Neuronal stem cell (in vitro differentiated cells): Measurements from ENCODE around the gene PEF1.
A peak's percentile ranks its signal among the peaks of the same experiment; 100 is the strongest.

ENCODE experiments used
- DNase-seq: peaks from one replicate; pipeline ENCODE4 v3.0.0-alpha.2; 2013; ENCODE audit warnings: low spot score
- H2AFZ ChIP-seq: one replicate; pipeline ENCODE4 v1.6.1; 2013; ENCODE audit warnings: mild to moderate bottlenecking, low read length, inconsistent platforms
- H2AK5ac ChIP-seq: 2 replicates; pipeline ENCODE4 v1.6.1; 2013; ENCODE audit warnings: low read depth, mild to moderate bottlenecking, inconsistent platforms, low read length, moderate library complexity, mixed read lengths
- H2BK120ac ChIP-seq: 2 replicates; pipeline ENCODE4 v1.6.1; 2013; ENCODE audit warnings: low read depth, mild to moderate bottlenecking, inconsistent platforms, low read length, moderate library complexity, mixed read lengths
- H2BK12ac ChIP-seq: one replicate; pipeline ENCODE4 v1.6.1; 2013; ENCODE audit warnings: low read length, inconsistent platforms
- H2BK15ac ChIP-seq: 2 replicates; pipeline ENCODE4 v1.6.1; 2013; ENCODE audit warnings: mild to moderate bottlenecking, low read length, inconsistent platforms, mixed read lengths
- H2BK5ac ChIP-seq: one replicate; pipeline ENCODE4 v1.6.1; 2013; ENCODE audit warnings: inconsistent platforms, mild to moderate bottlenecking, low read length, moderate library complexity
- H3K14ac ChIP-seq: one replicate; pipeline ENCODE4 v1.6.1; 2013; ENCODE audit warnings: low read length, inconsistent platforms
- H3K18ac ChIP-seq: 2 replicates; pipeline ENCODE4 v1.6.1; 2013; ENCODE audit warnings: low read length, inconsistent platforms
- H3K23ac ChIP-seq: 2 replicates; pipeline ENCODE4 v1.6.1; 2013; ENCODE audit warnings: low read depth, mild to moderate bottlenecking, mixed read lengths, low read length, inconsistent platforms; ENCODE audit not compliant: poor library complexity
- H3K27ac ChIP-seq: replicated peaks from 3 replicates; pipeline ENCODE4 v1.5.1; 2013; ENCODE audit warnings: low read length, inconsistent platforms
- H3K27me3 ChIP-seq, 3 experiments: 2 replicates each; pipeline ENCODE4 v1.6.1; 2013; ENCODE audit warnings: low read length in 3 of 3, mild to moderate bottlenecking in 2 of 3, inconsistent platforms in 1 of 3, low read depth in 1 of 3, mixed read lengths in 1 of 3, moderate library complexity in 1 of 3; ENCODE audit not compliant: control insufficient read depth in 3 of 3, insufficient read depth in 3 of 3
- H3K36me3 ChIP-seq, 2 donors: replicated peaks in 1 of 2; 2 replicates each; pipeline ENCODE4 v1.6.1; 2013; ENCODE audit warnings: low read length in 2 of 2; ENCODE audit not compliant: control insufficient read depth in 2 of 2, insufficient read depth in 2 of 2
- H3K4ac ChIP-seq: 2 replicates; pipeline ENCODE4 v1.6.1; 2013; ENCODE audit warnings: inconsistent platforms, mild to moderate bottlenecking, low read length, moderate library complexity
- H3K4me1 ChIP-seq, 2 donors: 1 replicate in 1 of 2; 2 replicates in 1 of 2; pipeline ENCODE4 v1.6.1; 2013; ENCODE audit warnings: low read length in 2 of 2, low read depth in 1 of 2; ENCODE audit not compliant: control insufficient read depth in 2 of 2, insufficient read depth in 1 of 2
- H3K4me2 ChIP-seq: one replicate; pipeline ENCODE4 v1.6.1; 2013; ENCODE audit warnings: mild to moderate bottlenecking, low read length, inconsistent platforms; ENCODE audit not compliant: insufficient read depth, poor library complexity, severe bottlenecking
- H3K4me3 ChIP-seq, 2 donors: 2 replicates each; pipeline ENCODE4 v1.5.1; 2013; ENCODE audit warnings: low read length in 2 of 2, mild to moderate bottlenecking in 2 of 2, inconsistent platforms in 1 of 2, moderate library complexity in 1 of 2
- H3K79me1 ChIP-seq: one replicate; pipeline ENCODE4 v1.6.1; 2013; ENCODE audit warnings: low read depth, mild to moderate bottlenecking, inconsistent platforms, low read length, moderate library complexity
- H3K9ac ChIP-seq: one replicate; pipeline ENCODE4 v1.6.1; 2013; ENCODE audit warnings: mild to moderate bottlenecking, low read depth, low read length, inconsistent platforms; ENCODE audit not compliant: poor library complexity
- H3K9me3 ChIP-seq, 2 donors: replicated peaks in 1 of 2; 2 replicates each; pipeline versions ENCODE3 to v1.6.1; 2013; ENCODE audit warnings: low read length in 2 of 2, mild to moderate bottlenecking in 2 of 2, inconsistent platforms in 1 of 2, low read depth in 1 of 2, mixed read lengths in 1 of 2, moderate library complexity in 1 of 2; ENCODE audit not compliant: control insufficient read depth in 2 of 2, insufficient read depth in 1 of 2
- H4K8ac ChIP-seq: one replicate; pipeline ENCODE4 v1.6.1; 2013; ENCODE audit warnings: low read depth, mild to moderate bottlenecking, inconsistent platforms, low read length, moderate library complexity
- H4K91ac ChIP-seq: one replicate; pipeline ENCODE4 v1.6.1; 2013; ENCODE audit warnings: low read length, low read depth, mild to moderate bottlenecking, inconsistent platforms; ENCODE audit not compliant: poor library complexity
- WGBS, 2 donors: extraction: QIAGEN DNeasy Blood & Tissue Kit; methylation state at CpG; one replicate each; pipeline ENCODE4 v1.1.7; 2013; ENCODE audit warnings: missing lambda C conversion rate in 2 of 2, mixed read lengths in 1 of 2; ENCODE audit not compliant: insufficient read length in 2 of 2, insufficient replicate concordance in 1 of 2; ENCODE audit errors: extremely low coverage in 2 of 2; 5-methylcytosine and 5-hydroxymethylcytosine counted together

Gene PEF1

GRCh38 chr1:31673433-31673832, 28.8 kb upstream of the PEF1 start:
- H3K36me3 ChIP-seq, result no peaks in the 10 kb centered on the region
- H2BK15ac ChIP-seq, result no peak overlapping the region
- no peak overlapping the region for H3K27ac ChIP-seq
- no peak overlapping the region for H4K8ac ChIP-seq
- H3K4me3 ChIP-seq, result no peak overlapping the region
- no peaks in the 10 kb centered on the region for H3K79me1 ChIP-seq
- no CpG with 5 or more reads among the region's 9 CpGs for WGBS, 2 donors
- no peak overlapping the region for H2BK120ac ChIP-seq
- no peak overlapping the region for H3K23ac ChIP-seq
- no peak overlapping the region for H3K4ac ChIP-seq
- H3K4me1 ChIP-seq, result peaks cover 0 to 5% of the 10 kb centered on the region in 2 donors
- H3K14ac ChIP-seq, result no peak overlapping the region
- no peak overlapping the region for H3K9ac ChIP-seq
- H3K27me3 ChIP-seq, result peaks cover 0 to 80% (median 0%) of the 10 kb centered on the region in 3 experiments
- H3K18ac ChIP-seq, result no peak overlapping the region
- H2BK12ac ChIP-seq, result no peak overlapping the region
- no peak overlapping the region for H2AK5ac ChIP-seq
- no peak overlapping the region for H3K4me2 ChIP-seq
- no peak overlapping the region for H4K91ac ChIP-seq
- DNase-seq, result no peak
- H2BK5ac ChIP-seq, result no peak overlapping the region
- peak overlapping the region; percentile 61 for H2AFZ ChIP-seq
- H3K9me3 ChIP-seq, result no peaks in the 10 kb centered on the region

- Histone ChIP-seq H3K36me3 (no peaks in the 10 kb centered on the region), H4K8ac (no peak overlapping the region), H3K27me3 (peaks cover 0 to 84% (median 0%) of the 10 kb centered on the region in 3 experiments)
These were observed 28.3 kb upstream of the PEF1 start for GRCh38 chr1:31672986-31673385.

GRCh38 chr1:31671561-31672201, 27.0 kb upstream of the PEF1 start:
- H3K27me3 ChIP-seq, result peaks cover 0 to 95% (median 0%) of the 10 kb centered on the region in 3 experiments
- no peak overlapping the region for H3K14ac ChIP-seq
- H3K4ac ChIP-seq, result no peak overlapping the region
- WGBS, 2 donors, result no CpG with 5 or more reads among the region's 8 CpGs
- no peak overlapping the region for H3K4me2 ChIP-seq
- H3K4me1 ChIP-seq, result peaks cover 0 to 5% of the 10 kb centered on the region in 2 donors
- H3K18ac ChIP-seq, result no peak overlapping the region
- peak overlapping the region; percentile 11 for H2AK5ac ChIP-seq
- H2BK12ac ChIP-seq, result no peak overlapping the region
- DNase-seq, result no peak
- H4K8ac ChIP-seq, result no peak overlapping the region
- no peak overlapping the region for H3K23ac ChIP-seq
- H3K27ac ChIP-seq, result no peak overlapping the region
- peak overlapping the region; percentile 20 for H2BK15ac ChIP-seq
- H3K36me3 ChIP-seq, result no peaks in the 10 kb centered on the region
- no peak overlapping the region for H3K9ac ChIP-seq
- H3K79me1 ChIP-seq, result no peaks in the 10 kb centered on the region
- no peak overlapping the region for H4K91ac ChIP-seq
- no peak overlapping the region for H3K4me3 ChIP-seq
- H3K9me3 ChIP-seq, result no peaks in the 10 kb centered on the region
- no peak overlapping the region for H2AFZ ChIP-seq
- no peak overlapping the region for H2BK5ac ChIP-seq
- no peak overlapping the region for H2BK120ac ChIP-seq

More at GRCh38 chr1:31672986-31673385, 28.3 kb upstream of the PEF1 start:
- Histone ChIP-seq H3K18ac (no peak overlapping the region), H3K27ac (no peak overlapping the region), H3K23ac (peak overlapping the region; percentile 25), H3K4me2 (no peak overlapping the region), H2AFZ (peak overlapping the region; percentile 61), H2BK12ac (no peak overlapping the region), H3K4me1 (peaks cover 0 to 5% of the 10 kb centered on the region in 2 donors), H2AK5ac (no peak overlapping the region), H3K79me1 (no peaks in the 10 kb centered on the region), H3K14ac (no peak overlapping the region), H4K91ac (no peak overlapping the region), H2BK5ac (no peak overlapping the region), H3K4ac (no peak overlapping the region), H3K9ac (no peak overlapping the region), H2BK120ac (no peak overlapping the region), H2BK15ac (peak overlapping the region; percentile 7), H3K9me3 (no peaks in the 10 kb centered on the region), H3K4me3 (no peak overlapping the region)
- no peak for DNase-seq
- WGBS, 2 donors, result no CpG with 5 or more reads among the region's 13 CpGs

- no peak overlapping the region for H3K27ac ChIP-seq
- no peaks in the 10 kb centered on the region for H3K36me3 ChIP-seq
- H3K23ac ChIP-seq, result no peak overlapping the region
- H2BK120ac ChIP-seq, result no peak overlapping the region
- no peak overlapping the region for H2AFZ ChIP-seq
- no peak overlapping the region for H3K4me3 ChIP-seq
- H4K91ac ChIP-seq, result no peak overlapping the region
- peaks cover 0 to 5% of the 10 kb centered on the region in 2 donors for H3K4me1 ChIP-seq
- no peak overlapping the region for H3K18ac ChIP-seq
- H2AK5ac ChIP-seq, result peak overlapping the region; percentile 11
- no peak overlapping the region for H3K4ac ChIP-seq
- no peak overlapping the region for H4K8ac ChIP-seq
- H2BK5ac ChIP-seq, result no peak overlapping the region
- H2BK15ac ChIP-seq, result peak overlapping the region; percentile 20
- H3K9me3 ChIP-seq, result no peaks in the 10 kb centered on the region
- no CpG with 5 or more reads among the region's 11 CpGs for WGBS, 2 donors
- H3K9ac ChIP-seq, result no peak overlapping the region
- no peaks in the 10 kb centered on the region for H3K79me1 ChIP-seq
- H2BK12ac ChIP-seq, result no peak overlapping the region
- peaks cover 0 to 96% (median 0%) of the 10 kb centered on the region in 3 experiments for H3K27me3 ChIP-seq
- DNase-seq, result no peak
- no peak overlapping the region for H3K4me2 ChIP-seq
- no peak overlapping the region for H3K14ac ChIP-seq
These were observed 26.5 kb upstream of the PEF1 start for GRCh38 chr1:31671147-31671546.
